Liver (tissue), 9 donors: ENCODE results near the gene PRDM2. TPM values are rescaled to one million over a fixed set of nuclear protein-coding genes. Genes with fewer than 3 reads are reported as not detected.

Experiments
- DNase-seq: peaks from one replicate; pipeline ENCODE4 v3.0.0-alpha.2; 2017; ENCODE audit warnings: low spot score
- H3K27ac ChIP-seq, 2 donors: one replicate each; pipeline ENCODE4 v1.7.0; 2013; ENCODE audit warnings: inconsistent platforms in 2 of 2, low read length in 2 of 2, control low read depth in 1 of 2, low read depth in 1 of 2, mild to moderate bottlenecking in 1 of 2
- H3K27me3 ChIP-seq, 4 donors: one replicate each; pipeline versions ENCODE4 v1.6.1 to v1.7.0; 2013; ENCODE audit warnings: low read length in 3 of 4, inconsistent platforms in 1 of 4, mild to moderate bottlenecking in 1 of 4, moderate library complexity in 1 of 4; ENCODE audit not compliant: control insufficient read depth in 4 of 4, insufficient read depth in 4 of 4
- H3K36me3 ChIP-seq, 4 donors: one replicate each; pipeline versions ENCODE4 v1.6.1 to v1.7.0; 2013; ENCODE audit warnings: low read length in 3 of 4, mild to moderate bottlenecking in 3 of 4, low read depth in 1 of 4, moderate library complexity in 1 of 4; ENCODE audit not compliant: control insufficient read depth in 4 of 4, insufficient read depth in 3 of 4
- H3K4me1 ChIP-seq, 4 donors: one replicate each; pipeline versions ENCODE4 v1.6.1 to v1.7.0; 2013; ENCODE audit warnings: low read length in 3 of 4, mild to moderate bottlenecking in 3 of 4, moderate library complexity in 1 of 4; ENCODE audit not compliant: control insufficient read depth in 4 of 4, insufficient read depth in 4 of 4
- H3K4me3 ChIP-seq, 3 donors: one replicate each; pipeline versions ENCODE4 v1.6.1 to v1.7.0; 2013; ENCODE audit warnings: low read length in 3 of 3, control low read depth in 1 of 3, low read depth in 1 of 3, mild to moderate bottlenecking in 1 of 3
- H3K9ac ChIP-seq, 2 donors: one replicate each; pipeline ENCODE4 v1.7.0; 2013; ENCODE audit warnings: low read length in 2 of 2, mild to moderate bottlenecking in 2 of 2, moderate library complexity in 2 of 2, control low read depth in 1 of 2, low read depth in 1 of 2
- H3K9me3 ChIP-seq, 4 donors: one replicate each; pipeline versions ENCODE4 v1.6.1 to v1.7.0; 2013; ENCODE audit warnings: low read length in 3 of 4; ENCODE audit not compliant: control insufficient read depth in 4 of 4
- ATF3 ChIP-seq: IDR thresholded peaks from 2 replicates; pipeline ENCODE4 v1.6.1; 2016; ENCODE audit warnings: antibody characterized with exemption
- CTCF ChIP-seq: fragments of 150-350 bp; IDR thresholded peaks from 2 replicates; pipeline ENCODE4 v1.5.1; 2017; ENCODE audit warnings: improper control_type of control experiment, low read depth, low read length; ENCODE audit not compliant: missing input control
- EGR1 ChIP-seq, 2 donors: IDR thresholded peaks; 2 replicates each; pipeline ENCODE4 v1.6.1; 2016 to 2018; ENCODE audit warnings: antibody characterized with exemption in 2 of 2, low read depth in 2 of 2
- FOXA1 ChIP-seq: IDR thresholded peaks from 2 replicates; pipeline ENCODE4 v1.6.1; 2016; ENCODE audit warnings: antibody characterized with exemption
- GABPA ChIP-seq, 2 donors: IDR thresholded peaks in 1 of 2; conservative IDR thresholded peaks in 1 of 2; 2 replicates each; pipeline ENCODE4 v1.6.1; 2016; ENCODE audit warnings: antibody characterized with exemption in 2 of 2, mild to moderate bottlenecking in 1 of 2, moderate library complexity in 1 of 2
- HNF4A ChIP-seq, 2 donors: conservative IDR thresholded peaks; 2 replicates each; pipeline ENCODE4 v1.6.1; 2016; ENCODE audit warnings: antibody characterized with exemption in 2 of 2, mild to moderate bottlenecking in 2 of 2
- HNF4G ChIP-seq: IDR thresholded peaks from 2 replicates; pipeline ENCODE4 v1.6.1; 2016; ENCODE audit warnings: antibody characterized with exemption
- JUND ChIP-seq, 2 donors: IDR thresholded peaks; 2 replicates each; pipeline ENCODE4 v1.6.1; 2016; ENCODE audit warnings: antibody characterized with exemption in 2 of 2
- NR2F2 ChIP-seq: IDR thresholded peaks from 2 replicates; pipeline ENCODE4 v1.6.1; 2016; ENCODE audit warnings: antibody characterized with exemption
- RAD21 ChIP-seq, 2 donors: IDR thresholded peaks; 2 replicates each; pipeline ENCODE4 v1.6.1; 2016; ENCODE audit warnings: antibody characterized with exemption in 2 of 2, mild to moderate bottlenecking in 2 of 2
- REST ChIP-seq: IDR thresholded peaks from 2 replicates; pipeline ENCODE4 v1.6.1; 2016; ENCODE audit warnings: antibody characterized with exemption, mild to moderate bottlenecking
- RXRA ChIP-seq, 2 donors: IDR thresholded peaks; 2 replicates each; pipeline ENCODE4 v1.6.1; 2017 to 2018; ENCODE audit warnings: antibody characterized with exemption in 2 of 2, mild to moderate bottlenecking in 1 of 2
- TAF1 ChIP-seq: conservative IDR thresholded peaks from 2 replicates; pipeline ENCODE4 v1.6.1; 2016; ENCODE audit warnings: antibody characterized with exemption, mild to moderate bottlenecking
- WGBS: extraction: QIAGEN DNeasy Blood & Tissue Kit; methylation state at CpG from one replicate; pipeline ENCODE4 v1.1.7; 2013; 5-methylcytosine and 5-hydroxymethylcytosine counted together
- polyA plus RNA-seq, 2 donors: library from polyadenylated mRNA; stranded (reverse) in 1 of 2; unstranded in 1 of 2; fragments of 200-250 nt in 1 of 2; fragments of >200 nt in 1 of 2; fragmentation: Nextera tagmentation in 1 of 2; extraction: Ambion mirVana in 1 of 2; gene quantifications; one replicate each; pipeline versions ENCODE4 v1.2.1 to v1.2.3, GENCODE V29; 2013 to 2015
- total RNA-seq, 2 donors: library from RNA; depleted of rRNA; stranded (reverse); fragments of >200 nt; gene quantifications; one replicate each; pipeline ENCODE4 v1.2.3, GENCODE V29; 2014
- donor health status: healthy.
- donor health status: healthy.
- donor health status: healthy.
- donor health status: healthy.
- donor health status: healthy.

Gene PRDM2
- total and polyA plus RNA-seq, 4 donors = 4.5 to 13.9 (median 7.9) TPM

- WGBS = 89% methylated on average over 2 of the region's 2 CpGs
- no peaks in the 10 kb centered on the region for H3K36me3 ChIP-seq
- no peak for DNase-seq
- H3K27ac ChIP-seq = no peak overlapping the region
- peaks cover 0 to 6% (median 4%) of the 10 kb centered on the region in 4 donors for H3K9me3 ChIP-seq
- H3K4me3 ChIP-seq = no peak overlapping the region
- no peak for TF ChIP-seq RXRA (IDR thresholded peaks at IDR 0.05)
- no peak for TF ChIP-seq HNF4G
- no peak for TF ChIP-seq HNF4A (conservative IDR thresholded peaks at IDR 0.05)
- no peak for TF ChIP-seq GABPA (IDR thresholded peaks at IDR 0.05 in 1 of 2, conservative IDR thresholded peaks at IDR 0.05 in 1 of 2)
- no peak for TF ChIP-seq FOXA1
- no peak for TF ChIP-seq ATF3
- no peak for TF ChIP-seq NR2F2
- TF ChIP-seq CTCF = no peak
- TF ChIP-seq RAD21 (IDR thresholded peaks at IDR 0.05) = no peak
- TF ChIP-seq REST = no peak
- no peak for TF ChIP-seq JUND (IDR thresholded peaks at IDR 0.05)
- no peak for TF ChIP-seq TAF1
- H3K4me1 ChIP-seq = no peaks in the 10 kb centered on the region
- H3K27me3 ChIP-seq = peaks cover 0 to 6% (median 4%) of the 10 kb centered on the region in 4 donors
- no peak overlapping the region for H3K9ac ChIP-seq
Observed at GRCh38 chr1:13697738-13698137, 2.2 kb upstream of the PRDM2 start.

- peaks cover 0 to 6% (median 4%) of the 10 kb centered on the region in 4 donors for H3K9me3 ChIP-seq
- peak overlapping the region in 1 of 2 donors; percentile 50 for H3K9ac ChIP-seq
- H3K36me3 ChIP-seq = no peaks in the 10 kb centered on the region
- H3K27me3 ChIP-seq = peaks cover 0 to 6% (median 4%) of the 10 kb centered on the region in 4 donors
- no peak for DNase-seq
- H3K4me3 ChIP-seq = peak overlapping the region in 2 of 3 donors; percentile 40 to 79
- TF ChIP-seq EGR1 (IDR thresholded peaks at IDR 0.05; ENCODE audit: low read depth in 2 of 2) (no peak), NR2F2 (no peak)
- H3K27ac ChIP-seq = peak overlapping the region; percentile 64 to 76
- WGBS = 67% methylated on average over 16 of the region's 16 CpGs
- no peaks in the 10 kb centered on the region for H3K4me1 ChIP-seq
Observed at GRCh38 chr1:13699510-13699909, 478 bp upstream of the PRDM2 start.
